ENCODE measurements around the gene ZFP1.

ZFP1 gene

GRCh38 chr16:75116081-75116910 lies 32.0 kb upstream of the ZFP1 start, which contains the start of gene LDHD:
TSS of gene LDHD (minus strand) at chr16:75116780. CDS start at chr16:75116720, 60 bp downstream.
- no peak within 1 kb of the TSS for H3K23ac ChIP-seq (ENCODE audit: low read length)
- WGBS (ENCODE audit: extremely low coverage, insufficient coverage, insufficient read length) = no CpG with 5 or more reads among the region's 15 CpGs
- H3K9ac ChIP-seq (ENCODE audit: low read length) = no peak within 1 kb of the TSS
- H3K79me2 ChIP-seq (ENCODE audit: control insufficient read depth, insufficient read depth, low read length, poor library complexity) = no peaks in the 10 kb centered on the region
- peaks cover 5% of the 10 kb centered on the region for H3K9me3 ChIP-seq (ENCODE audit: insufficient read depth, low read depth, low read length)
- no peak within 1 kb of the TSS for H2BK5ac ChIP-seq (ENCODE audit: low read depth, low read length, poor library complexity)
- H4K91ac ChIP-seq (ENCODE audit: low read depth, low read length) = no peak within 1 kb of the TSS
- H3K36me3 ChIP-seq (ENCODE audit: control insufficient read depth in 1 of 2, insufficient read depth in 2 of 2, low read length in 2 of 2) = no peaks in the 10 kb centered on the region
- no peak within 1 kb of the TSS for H3K4me3 ChIP-seq (ENCODE audit: low read depth, low read length)
- H3K14ac ChIP-seq (ENCODE audit: low read length) = no peak within 1 kb of the TSS
- H2BK12ac ChIP-seq (ENCODE audit: low read length) = no peak within 1 kb of the TSS
- no peak within 1 kb of the TSS for H2AFZ ChIP-seq (ENCODE audit: insufficient read depth, low read length, poor library complexity)
- no peak within 1 kb of the TSS for H3K4me2 ChIP-seq (ENCODE audit: low read length)
- no peak within 1 kb of the TSS for H3K18ac ChIP-seq (ENCODE audit: low read length)
- H3K27me3 ChIP-seq (ENCODE audit: insufficient read depth, low read length) = no peaks in the 10 kb centered on the region
- no peak within 1 kb of the TSS for H2BK120ac ChIP-seq (ENCODE audit: insufficient read depth, low read length, poor library complexity)
- H3K79me1 ChIP-seq (ENCODE audit: low read length) = no peaks in the 10 kb centered on the region
- no peak within 1 kb of the TSS for H3K4ac ChIP-seq (ENCODE audit: low read depth, low read length)
- DNase-seq = peak in 1 of 2 donors; percentile 75
- H4K8ac ChIP-seq (ENCODE audit: low read depth, low read length) = no peak within 1 kb of the TSS
- no peak within 1 kb of the TSS for H4K12ac ChIP-seq (ENCODE audit: low read depth, low read length)
- no peak within 1 kb of the TSS for H2AK5ac ChIP-seq (ENCODE audit: low read length)
- H3K27ac ChIP-seq (ENCODE audit: low read depth, low read length) = no peak within 1 kb of the TSS
- H3K4me1 ChIP-seq (ENCODE audit: control insufficient read depth in 1 of 2, insufficient read depth in 2 of 2, low read length in 2 of 2) = peaks cover 0 to 7% of the 10 kb centered on the region in 2 experiments

- no peak overlapping the region for H3K14ac ChIP-seq (ENCODE audit: low read length)
- no peaks in the 10 kb centered on the region for H3K79me2 ChIP-seq (ENCODE audit: control insufficient read depth, insufficient read depth, low read length, poor library complexity)
- no peak for DNase-seq
- H3K9me3 ChIP-seq (ENCODE audit: insufficient read depth, low read depth, low read length) = peaks cover 5% of the 10 kb centered on the region
- no peak overlapping the region for H3K18ac ChIP-seq (ENCODE audit: low read length)
- H4K8ac ChIP-seq (ENCODE audit: low read depth, low read length) = no peak overlapping the region
- no peak overlapping the region for H2BK120ac ChIP-seq (ENCODE audit: insufficient read depth, low read length, poor library complexity)
- no peaks in the 10 kb centered on the region for H3K36me3 ChIP-seq (ENCODE audit: control insufficient read depth in 1 of 2, insufficient read depth in 2 of 2, low read length in 2 of 2)
- H3K27ac ChIP-seq (ENCODE audit: low read depth, low read length) = no peak overlapping the region
- H3K4ac ChIP-seq (ENCODE audit: low read depth, low read length) = no peak overlapping the region
- H4K91ac ChIP-seq (ENCODE audit: low read depth, low read length) = no peak overlapping the region
- H3K4me1 ChIP-seq (ENCODE audit: control insufficient read depth in 1 of 2, insufficient read depth in 2 of 2, low read length in 2 of 2) = peaks cover 0 to 7% of the 10 kb centered on the region in 2 experiments
- no CpG with 5 or more reads among the region's 3 CpGs for WGBS (ENCODE audit: extremely low coverage, insufficient coverage, insufficient read length)
- no peak overlapping the region for H3K4me3 ChIP-seq (ENCODE audit: low read depth, low read length)
- H3K27me3 ChIP-seq (ENCODE audit: insufficient read depth, low read length) = no peaks in the 10 kb centered on the region
- no peak overlapping the region for H3K4me2 ChIP-seq (ENCODE audit: low read length)
- no peak overlapping the region for H2AK5ac ChIP-seq (ENCODE audit: low read length)
- no peak overlapping the region for H3K23ac ChIP-seq (ENCODE audit: low read length)
- H4K12ac ChIP-seq (ENCODE audit: low read depth, low read length) = no peak overlapping the region
- no peak overlapping the region for H2BK5ac ChIP-seq (ENCODE audit: low read depth, low read length, poor library complexity)
- H2AFZ ChIP-seq (ENCODE audit: insufficient read depth, low read length, poor library complexity) = no peak overlapping the region
- no peak overlapping the region for H3K9ac ChIP-seq (ENCODE audit: low read length)
- H3K79me1 ChIP-seq (ENCODE audit: low read length) = no peaks in the 10 kb centered on the region
- no peak overlapping the region for H2BK12ac ChIP-seq (ENCODE audit: low read length)
These were observed 31.4 kb upstream of the ZFP1 start for GRCh38 chr16:75116911-75117245.

GRCh38 chr16:75118943-75119539 lies 29.3 kb upstream of the ZFP1 start:
- H4K8ac ChIP-seq (ENCODE audit: low read depth, low read length) = no peak overlapping the region
- H2BK12ac ChIP-seq (ENCODE audit: low read length) = no peak overlapping the region
- H3K9ac ChIP-seq (ENCODE audit: low read length) = no peak overlapping the region
- no peak overlapping the region for H4K91ac ChIP-seq (ENCODE audit: low read depth, low read length)
- no peak overlapping the region for H3K18ac ChIP-seq (ENCODE audit: low read length)
- peaks cover 9% of the 10 kb centered on the region for H3K9me3 ChIP-seq (ENCODE audit: insufficient read depth, low read depth, low read length)
- WGBS (ENCODE audit: extremely low coverage, insufficient coverage, insufficient read length) = no CpG with 5 or more reads among the region's 6 CpGs
- H4K12ac ChIP-seq (ENCODE audit: low read depth, low read length) = no peak overlapping the region
- H2BK120ac ChIP-seq (ENCODE audit: insufficient read depth, low read length, poor library complexity) = no peak overlapping the region
- H3K36me3 ChIP-seq (ENCODE audit: control insufficient read depth in 1 of 2, insufficient read depth in 2 of 2, low read length in 2 of 2) = no peaks in the 10 kb centered on the region
- H3K4me3 ChIP-seq (ENCODE audit: low read depth, low read length) = no peak overlapping the region
- H3K27me3 ChIP-seq (ENCODE audit: insufficient read depth, low read length) = no peaks in the 10 kb centered on the region
- no peak overlapping the region for H2AFZ ChIP-seq (ENCODE audit: insufficient read depth, low read length, poor library complexity)
- H3K4me2 ChIP-seq (ENCODE audit: low read length) = no peak overlapping the region
- H2AK5ac ChIP-seq (ENCODE audit: low read length) = no peak overlapping the region
- no peaks in the 10 kb centered on the region for H3K79me1 ChIP-seq (ENCODE audit: low read length)
- H3K14ac ChIP-seq (ENCODE audit: low read length) = no peak overlapping the region
- H3K79me2 ChIP-seq (ENCODE audit: control insufficient read depth, insufficient read depth, low read length, poor library complexity) = no peaks in the 10 kb centered on the region
- H3K27ac ChIP-seq (ENCODE audit: low read depth, low read length) = no peak overlapping the region
- no peak for DNase-seq
- H3K4ac ChIP-seq (ENCODE audit: low read depth, low read length) = no peak overlapping the region
- H3K23ac ChIP-seq (ENCODE audit: low read length) = no peak overlapping the region
- H2BK5ac ChIP-seq (ENCODE audit: low read depth, low read length, poor library complexity) = no peak overlapping the region
- no peaks in the 10 kb centered on the region for H3K4me1 ChIP-seq (ENCODE audit: control insufficient read depth in 1 of 2, insufficient read depth in 2 of 2, low read length in 2 of 2)

- Histone ChIP-seq H2BK5ac (ENCODE audit: low read depth, low read length, poor library complexity) (no peak overlapping the region), H3K79me2 (ENCODE audit: control insufficient read depth, insufficient read depth, low read length, poor library complexity) (no peaks in the 10 kb centered on the region), H3K36me3 (ENCODE audit: control insufficient read depth in 1 of 2, insufficient read depth in 2 of 2, low read length in 2 of 2) (no peaks in the 10 kb centered on the region), H3K4me2 (ENCODE audit: low read length) (no peak overlapping the region), H3K27me3 (ENCODE audit: insufficient read depth, low read length) (no peaks in the 10 kb centered on the region), H3K18ac (ENCODE audit: low read length) (no peak overlapping the region), H3K4me3 (ENCODE audit: low read depth, low read length) (no peak overlapping the region), H4K12ac (ENCODE audit: low read depth, low read length) (no peak overlapping the region), H3K27ac (ENCODE audit: low read depth, low read length) (no peak overlapping the region), H3K23ac (ENCODE audit: low read length) (no peak overlapping the region), H4K91ac (ENCODE audit: low read depth, low read length) (no peak overlapping the region), H2BK120ac (ENCODE audit: insufficient read depth, low read length, poor library complexity) (no peak overlapping the region), H3K4ac (ENCODE audit: low read depth, low read length) (no peak overlapping the region), H3K4me1 (ENCODE audit: control insufficient read depth in 1 of 2, insufficient read depth in 2 of 2, low read length in 2 of 2) (no peaks in the 10 kb centered on the region), H3K9me3 (ENCODE audit: insufficient read depth, low read depth, low read length) (peaks cover 5% of the 10 kb centered on the region), H3K79me1 (ENCODE audit: low read length) (no peaks in the 10 kb centered on the region), H3K14ac (ENCODE audit: low read length) (no peak overlapping the region), H4K8ac (ENCODE audit: low read depth, low read length) (no peak overlapping the region), H2AK5ac (ENCODE audit: low read length) (no peak overlapping the region), H2AFZ (ENCODE audit: insufficient read depth, low read length, poor library complexity) (no peak overlapping the region), H2BK12ac (ENCODE audit: low read length) (no peak overlapping the region), H3K9ac (ENCODE audit: low read length) (no peak overlapping the region)
- no CpG with 5 or more reads among the region's 4 CpGs for WGBS (ENCODE audit: extremely low coverage, insufficient coverage, insufficient read length)
- DNase-seq = peak in 1 of 2 donors; percentile 70
These were observed 28.1 kb upstream of the ZFP1 start for GRCh38 chr16:75120253-75120652.

All from trophoblast cell (in vitro differentiated cells and primary cell).